ENCODE data around the gene CABP2. TPM values are rescaled to one million over a fixed set of nuclear protein-coding genes. Genes with fewer than 3 reads are reported as not detected.

The CABP2 gene
- total and polyA plus RNA-seq, 4 experiments from 2014 or later = not detected

DNA sequence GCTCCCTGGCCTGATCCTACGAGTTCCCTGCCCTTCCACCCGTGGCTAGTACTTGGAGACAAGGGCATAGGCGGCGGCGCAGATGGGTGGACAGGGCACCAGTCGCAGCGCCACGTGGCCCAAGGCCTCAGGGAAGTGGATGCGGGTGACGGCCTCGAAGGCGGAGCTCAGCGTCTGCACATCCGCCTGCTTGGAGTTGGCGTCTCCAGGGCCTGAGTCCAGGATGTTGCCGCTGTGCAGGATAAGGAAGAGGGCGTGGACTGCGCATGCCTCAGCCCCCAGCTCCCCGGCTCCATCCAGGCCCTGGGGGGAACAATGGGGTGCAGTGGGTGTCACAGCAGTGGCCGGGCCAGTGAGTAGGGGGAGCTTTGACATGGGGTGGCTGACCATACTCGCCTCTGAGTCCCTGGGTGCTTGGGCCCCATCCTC lies 24.7 kb downstream of the CABP2 start:
- POLR2A ChIA-PET (ENCODE audit: partially characterized antibody) = interaction anchor here (8.7 kb wide), 1 partner anchor 13 kb away, joined by 124 read pairs; the partner anchor contains the start of gene AIP
- Histone ChIP-seq H3K9me3 (ENCODE audit: control insufficient read depth in 1 of 2, low read length in 2 of 2) (no peaks in the 10 kb centered on the region), H3K36me3 (ENCODE audit: insufficient read depth, low read length) (peaks cover 35% of the 10 kb centered on the region), H3K27ac (ENCODE audit: low read depth, low read length) (no peak overlapping the region), H3K27me3 (ENCODE audit: insufficient read depth, low read length) (no peaks in the 10 kb centered on the region), H3K4me3 (ENCODE audit: low read length in 2 of 2) (no peak overlapping the region), H3K4me1 (ENCODE audit: insufficient read depth, low read length) (peaks cover 22% of the 10 kb centered on the region)
- Mint-ChIP-seq H3K27me3 (no peaks in the 10 kb centered on the region), H3K4me3 (no peak overlapping the region), H3K4me1 (peaks cover 13 to 23% (median 18%) of the 10 kb centered on the region in 4 donors), H3K9me3 (no peaks in the 10 kb centered on the region), H3K36me3 (peaks cover 12 to 47% of the 10 kb centered on the region in 2 donors), H3K27ac (peak overlapping the region in 1 of 7 donors; percentile 38)
- no peak for DNase-seq
- CTCF ChIA-PET (ENCODE audit: partially characterized antibody) = no interaction called here
- intact Hi-C loops (cut with micrococcal nuclease) = no loop called here

DNA sequence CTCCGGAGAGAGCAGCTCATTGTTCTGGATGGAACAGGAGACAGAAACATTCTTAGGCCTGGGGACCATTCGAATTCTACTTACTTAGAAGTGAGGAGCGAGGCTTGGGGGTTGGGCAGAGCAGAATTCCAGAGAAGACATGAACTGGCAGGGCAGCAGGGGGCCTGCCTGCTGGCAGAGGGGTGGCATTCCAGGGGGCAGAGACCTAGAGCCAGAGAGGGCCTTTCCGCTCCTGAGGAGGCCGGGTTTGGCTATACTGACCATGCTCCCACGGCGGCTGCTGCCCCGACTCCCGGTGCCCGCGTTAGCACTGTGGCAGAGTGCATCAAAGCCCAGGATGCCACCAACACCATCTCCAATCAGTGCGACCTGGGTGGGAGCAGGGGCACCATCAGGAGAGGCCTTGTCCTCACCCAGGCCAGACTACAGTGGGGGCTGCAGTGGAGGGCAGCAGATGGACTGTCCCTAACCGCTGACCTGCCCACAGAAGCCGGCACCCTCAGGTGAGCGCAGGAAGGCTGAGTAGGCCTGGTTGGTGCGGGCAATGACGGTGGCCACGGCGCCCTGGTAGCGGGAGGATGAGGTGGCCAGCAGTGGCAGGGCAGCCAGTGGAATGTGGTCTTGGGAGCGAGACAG lies 25.5 kb downstream of the CABP2 start:
- Histone ChIP-seq H3K27me3 (ENCODE audit: insufficient read depth, low read length) (no peaks in the 10 kb centered on the region), H3K36me3 (ENCODE audit: insufficient read depth, low read length) (peaks cover 37% of the 10 kb centered on the region), H3K4me1 (ENCODE audit: insufficient read depth, low read length) (peaks cover 14% of the 10 kb centered on the region), H3K4me3 (ENCODE audit: low read length in 2 of 2) (no peak overlapping the region), H3K27ac (ENCODE audit: low read depth, low read length) (no peak overlapping the region), H3K9me3 (ENCODE audit: control insufficient read depth in 1 of 2, low read length in 2 of 2) (no peaks in the 10 kb centered on the region)
- no peaks in the 10 kb centered on the region for H3K27me3 Mint-ChIP-seq
- ChIA-PET POLR2A (ENCODE audit: partially characterized antibody) (no interaction called here), CTCF (ENCODE audit: partially characterized antibody) (no interaction called here)
- H3K36me3 Mint-ChIP-seq = peaks cover 12 to 47% of the 10 kb centered on the region in 2 donors
- H3K4me1 Mint-ChIP-seq = peaks cover 8 to 15% (median 12%) of the 10 kb centered on the region in 4 donors
- peak overlapping the region in 1 of 7 donors; percentile 25 for H3K27ac Mint-ChIP-seq
- H3K9me3 Mint-ChIP-seq = no peaks in the 10 kb centered on the region
- H3K4me3 Mint-ChIP-seq = no peak overlapping the region
- intact Hi-C loops (cut with micrococcal nuclease) = no loop called here
- no peak for DNase-seq

DNA sequence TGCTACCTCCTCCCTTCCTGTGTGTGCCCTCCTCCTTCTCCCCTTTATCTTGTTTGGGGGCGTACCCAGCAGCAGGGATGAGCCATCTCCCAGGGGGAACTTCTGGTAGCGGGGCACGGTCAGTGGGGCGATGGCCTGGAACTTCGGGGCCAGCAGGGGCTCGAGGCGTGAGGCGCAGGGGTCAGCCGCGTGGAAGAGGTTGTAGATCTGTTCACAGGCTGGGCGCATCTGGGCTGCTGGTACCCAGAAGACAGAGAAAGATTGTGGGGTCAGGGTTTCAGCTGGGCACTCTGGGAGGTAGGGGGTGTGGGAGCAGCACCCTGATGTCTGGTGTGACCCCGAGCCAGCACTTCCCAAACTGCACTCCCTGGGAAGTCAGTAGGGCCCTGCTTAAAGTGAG lies 27.1 kb downstream of the CABP2 start:
- ChIA-PET CTCF (ENCODE audit: partially characterized antibody) (no interaction called here), POLR2A (ENCODE audit: partially characterized antibody) (interaction anchor here (1.2 to 16.2 kb wide), 4 partner anchors 60 to 94 kb away, joined by 3 to 279 read pairs (median 4); partner anchors contain the start of genes PTPRCAP and TBC1D10C)
- peaks cover 7 to 9% (median 8%) of the 10 kb centered on the region in 4 donors for H3K4me1 Mint-ChIP-seq
- Histone ChIP-seq H3K9me3 (ENCODE audit: control insufficient read depth in 1 of 2, low read length in 2 of 2) (no peaks in the 10 kb centered on the region), H3K4me3 (ENCODE audit: low read length in 2 of 2) (no peak overlapping the region), H3K27ac (ENCODE audit: low read depth, low read length) (no peak overlapping the region), H3K27me3 (ENCODE audit: insufficient read depth, low read length) (no peaks in the 10 kb centered on the region), H3K36me3 (ENCODE audit: insufficient read depth, low read length) (peaks cover 33% of the 10 kb centered on the region), H3K4me1 (ENCODE audit: insufficient read depth, low read length) (peaks cover 10% of the 10 kb centered on the region)
- no peaks in the 10 kb centered on the region for H3K9me3 Mint-ChIP-seq
- H3K27ac Mint-ChIP-seq = peak overlapping the region in 2 of 7 donors; percentile 11 to 42
- H3K36me3 Mint-ChIP-seq = peaks cover 10 to 47% of the 10 kb centered on the region in 2 donors
- H3K4me3 Mint-ChIP-seq = no peak overlapping the region
- intact Hi-C loops (cut with micrococcal nuclease) = no loop called here
- H3K27me3 Mint-ChIP-seq = no peaks in the 10 kb centered on the region
- no peak for DNase-seq

DNA sequence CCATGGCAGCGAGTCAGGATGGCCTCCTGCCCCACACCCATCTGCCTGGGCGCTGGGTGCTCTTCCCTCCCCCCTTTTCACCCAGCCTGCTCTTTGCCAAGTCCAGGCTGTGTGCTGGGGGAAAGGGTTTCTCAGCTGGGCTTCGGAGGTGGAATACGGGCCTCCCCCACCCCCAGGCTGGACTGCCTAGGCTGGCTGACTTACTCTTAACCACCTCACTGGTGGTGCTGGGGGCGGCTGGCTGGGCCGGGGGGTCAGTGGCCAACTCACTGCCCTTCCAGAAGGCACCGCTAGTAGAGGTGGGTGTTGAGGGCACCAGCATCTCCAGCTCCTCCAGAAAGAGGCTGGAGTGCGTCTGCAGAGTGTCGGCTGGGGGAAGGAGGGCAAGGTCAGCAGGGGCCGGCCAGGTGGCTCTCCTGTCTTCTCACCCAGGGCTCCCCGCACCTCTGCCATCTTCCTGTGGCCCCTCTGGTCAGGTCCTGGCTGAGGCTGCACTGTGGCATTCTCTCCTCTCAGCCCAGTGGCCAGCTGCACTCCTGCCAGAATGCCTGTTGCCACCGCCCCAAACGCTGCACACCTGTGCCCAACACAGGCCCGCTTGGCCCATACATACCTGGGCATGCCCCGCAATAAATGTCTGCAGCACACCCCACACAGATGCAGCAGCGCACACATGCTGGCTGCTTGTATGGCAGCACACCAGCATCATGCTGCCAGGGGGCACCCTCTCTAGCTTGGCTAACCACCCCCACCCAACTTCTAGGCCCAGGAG lies 27.8 kb downstream of the CABP2 start:
- Mint-ChIP-seq H3K4me3 (no peak overlapping the region), H3K36me3 (peaks cover 3 to 46% of the 10 kb centered on the region in 2 donors), H3K9me3 (no peaks in the 10 kb centered on the region), H3K27me3 (no peaks in the 10 kb centered on the region), H3K27ac (peak overlapping the region in 1 of 7 donors; percentile 48), H3K4me1 (peaks cover 0 to 6% (median 1%) of the 10 kb centered on the region in 4 donors)
- ChIA-PET POLR2A (ENCODE audit: partially characterized antibody) (interaction anchor here (0.8 to 16.2 kb wide), 5 partner anchors 8 to 93 kb away, joined by 3 to 279 read pairs (median 3); partner anchors contain the start of genes PTPRCAP and TBC1D10C), CTCF (ENCODE audit: partially characterized antibody) (no interaction called here)
- Histone ChIP-seq H3K27me3 (ENCODE audit: insufficient read depth, low read length) (no peaks in the 10 kb centered on the region), H3K4me3 (ENCODE audit: low read length in 2 of 2) (no peak overlapping the region), H3K27ac (ENCODE audit: low read depth, low read length) (no peak overlapping the region), H3K36me3 (ENCODE audit: insufficient read depth, low read length) (peaks cover 33% of the 10 kb centered on the region), H3K9me3 (ENCODE audit: control insufficient read depth in 1 of 2, low read length in 2 of 2) (no peaks in the 10 kb centered on the region), H3K4me1 (ENCODE audit: insufficient read depth, low read length) (peaks cover 4% of the 10 kb centered on the region)
- intact Hi-C loops (cut with micrococcal nuclease) = no loop called here
- DNase-seq = no peak

DNA sequence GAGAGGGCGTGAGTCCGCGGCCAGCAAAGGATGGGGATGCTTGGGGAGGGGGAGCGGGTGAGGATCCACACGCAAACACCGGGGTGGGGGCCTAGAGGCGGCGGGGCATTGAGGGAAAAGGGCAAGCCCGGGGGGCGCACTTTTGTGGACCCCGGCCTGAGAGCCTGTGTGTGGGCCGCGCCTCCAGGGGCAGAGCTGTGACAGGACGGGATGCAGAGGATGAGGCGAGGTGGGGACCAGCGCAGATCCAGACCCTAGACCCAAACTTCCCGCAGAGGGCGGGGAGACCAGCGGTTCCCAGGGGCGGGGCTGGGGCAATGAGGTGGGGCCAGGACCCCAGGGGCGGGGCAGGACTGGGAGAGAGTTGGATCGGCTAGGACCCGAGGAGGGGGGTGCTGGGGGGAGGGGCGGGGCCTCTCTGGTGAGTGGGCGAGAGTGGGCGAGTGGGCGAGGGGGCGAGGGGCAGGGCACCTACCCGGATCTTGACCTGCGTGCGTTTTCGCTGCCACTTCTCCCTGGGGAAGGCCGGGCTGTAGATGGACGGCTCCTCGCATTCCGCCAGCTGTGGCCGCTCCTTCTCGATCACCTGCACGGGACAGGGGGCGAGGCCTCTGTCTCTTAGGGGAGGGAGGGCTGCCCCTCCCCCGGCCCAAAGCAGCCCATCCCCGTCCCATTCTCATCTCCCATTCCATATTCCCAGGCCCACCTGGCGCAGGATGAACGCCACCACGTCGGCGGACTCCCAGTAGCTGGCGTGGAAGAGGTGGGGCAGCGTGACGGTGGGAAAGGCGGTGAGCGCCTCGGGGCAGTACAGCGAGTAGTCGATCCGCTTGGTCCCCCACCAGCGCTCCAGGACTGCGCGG lies 28.6 kb downstream of the CABP2 start:
- peaks cover 33% of the 10 kb centered on the region for H3K36me3 ChIP-seq (ENCODE audit: insufficient read depth, low read length)
- H3K36me3 Mint-ChIP-seq = peaks cover 10 to 52% of the 10 kb centered on the region in 2 donors

DNA sequence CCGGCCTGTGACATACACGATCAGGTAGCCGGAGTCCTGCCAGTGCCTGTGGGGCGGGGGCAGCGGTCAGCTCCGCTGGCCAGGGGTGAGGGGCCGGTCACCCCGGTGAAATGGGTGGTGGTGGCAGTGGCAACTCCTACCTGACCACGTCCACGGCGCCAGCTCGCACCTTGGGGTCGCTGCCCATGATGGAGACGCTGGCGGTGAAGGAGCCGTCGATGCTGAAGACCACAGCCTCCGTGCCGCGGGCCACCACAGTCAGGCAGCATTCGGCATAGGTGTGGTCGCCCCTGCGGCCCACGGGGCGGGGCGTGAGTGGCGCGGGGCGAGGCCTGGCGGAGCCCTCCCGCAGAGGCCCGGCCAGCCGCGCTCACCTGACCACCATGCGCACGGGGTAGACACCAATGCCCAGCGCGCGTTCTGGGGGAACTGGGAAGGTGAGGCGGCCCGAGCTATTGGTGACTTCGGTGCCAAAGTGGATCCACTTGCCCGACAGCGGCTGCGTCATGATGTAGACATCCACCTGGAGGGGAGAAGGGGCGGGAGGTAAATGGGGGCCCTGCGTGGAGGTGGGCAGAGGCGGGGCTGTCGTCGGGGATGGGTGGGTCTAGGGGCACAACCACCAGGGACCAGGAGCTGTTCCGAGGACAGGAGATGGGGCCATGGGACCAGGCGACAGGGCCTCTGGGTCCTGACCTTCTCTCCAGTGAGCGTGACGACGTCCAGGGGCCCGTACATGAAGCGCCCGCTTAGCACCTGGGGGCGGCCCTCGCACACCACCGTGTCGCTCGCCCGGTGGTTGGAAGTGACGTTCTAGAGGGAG lies 29.5 kb downstream of the CABP2 start:
- Mint-ChIP-seq H3K4me3 (no peak overlapping the region), H3K27me3 (no peaks in the 10 kb centered on the region), H3K9me3 (no peaks in the 10 kb centered on the region), H3K27ac (no peak overlapping the region), H3K4me1 (peaks cover 4 to 11% (median 7%) of the 10 kb centered on the region in 4 donors), H3K36me3 (peaks cover 9 to 52% of the 10 kb centered on the region in 2 donors)
- ChIA-PET CTCF (ENCODE audit: partially characterized antibody) (no interaction called here), POLR2A (ENCODE audit: partially characterized antibody) (interaction anchor here (3.3 to 16.2 kb wide), 4 partner anchors 10 to 92 kb away, joined by 30 to 279 read pairs (median 117); partner anchors contain the start of genes AIP, PITPNM1, PPP1CA and PTPRCAP)
- intact Hi-C loops (cut with micrococcal nuclease) = no loop called here
- Histone ChIP-seq H3K27ac (ENCODE audit: low read depth, low read length) (no peak overlapping the region), H3K36me3 (ENCODE audit: insufficient read depth, low read length) (peaks cover 40% of the 10 kb centered on the region), H3K4me3 (ENCODE audit: low read length in 2 of 2) (no peak overlapping the region), H3K4me1 (ENCODE audit: insufficient read depth, low read length) (peaks cover 8% of the 10 kb centered on the region), H3K27me3 (ENCODE audit: insufficient read depth, low read length) (no peaks in the 10 kb centered on the region), H3K9me3 (ENCODE audit: control insufficient read depth in 1 of 2, low read length in 2 of 2) (no peaks in the 10 kb centered on the region)
- no peak for DNase-seq

More for the DNA sequence above, 28.6 kb downstream of the CABP2 start:
- no peaks in the 10 kb centered on the region for H3K27me3 ChIP-seq (ENCODE audit: insufficient read depth, low read length)
- H3K9me3 ChIP-seq (ENCODE audit: control insufficient read depth in 1 of 2, low read length in 2 of 2) = no peaks in the 10 kb centered on the region
- no peak overlapping the region for H3K27ac ChIP-seq (ENCODE audit: low read depth, low read length)
- H3K27me3 Mint-ChIP-seq = no peaks in the 10 kb centered on the region
- intact Hi-C loops (cut with micrococcal nuclease) = no loop called here
- DNase-seq = no peak
- ChIA-PET POLR2A (ENCODE audit: partially characterized antibody) (interaction anchor here (0.8 to 16.2 kb wide), 4 partner anchors 8 to 74 kb away, joined by 3 to 279 read pairs (median 22); partner anchors contain the start of genes PITPNM1 and PTPRCAP), CTCF (ENCODE audit: partially characterized antibody) (no interaction called here)
- peak overlapping the region in 1 of 7 donors; percentile 30 for H3K27ac Mint-ChIP-seq
- peaks cover 3 to 9% (median 4%) of the 10 kb centered on the region in 4 donors for H3K4me1 Mint-ChIP-seq
- H3K4me3 Mint-ChIP-seq = no peak overlapping the region
- H3K4me3 ChIP-seq (ENCODE audit: low read length in 2 of 2) = no peak overlapping the region
- H3K9me3 Mint-ChIP-seq = no peaks in the 10 kb centered on the region
- H3K4me1 ChIP-seq (ENCODE audit: insufficient read depth, low read length) = no peaks in the 10 kb centered on the region
